Measurements from ENCODE around the gene EPHX1. TPM values are rescaled to one million over a fixed set of nuclear protein-coding genes. Genes with fewer than 3 reads are reported as not detected.

The EPHX1 gene
- total RNA-seq, 2 donors from 2014 or later = 151 to 232 TPM

DNA sequence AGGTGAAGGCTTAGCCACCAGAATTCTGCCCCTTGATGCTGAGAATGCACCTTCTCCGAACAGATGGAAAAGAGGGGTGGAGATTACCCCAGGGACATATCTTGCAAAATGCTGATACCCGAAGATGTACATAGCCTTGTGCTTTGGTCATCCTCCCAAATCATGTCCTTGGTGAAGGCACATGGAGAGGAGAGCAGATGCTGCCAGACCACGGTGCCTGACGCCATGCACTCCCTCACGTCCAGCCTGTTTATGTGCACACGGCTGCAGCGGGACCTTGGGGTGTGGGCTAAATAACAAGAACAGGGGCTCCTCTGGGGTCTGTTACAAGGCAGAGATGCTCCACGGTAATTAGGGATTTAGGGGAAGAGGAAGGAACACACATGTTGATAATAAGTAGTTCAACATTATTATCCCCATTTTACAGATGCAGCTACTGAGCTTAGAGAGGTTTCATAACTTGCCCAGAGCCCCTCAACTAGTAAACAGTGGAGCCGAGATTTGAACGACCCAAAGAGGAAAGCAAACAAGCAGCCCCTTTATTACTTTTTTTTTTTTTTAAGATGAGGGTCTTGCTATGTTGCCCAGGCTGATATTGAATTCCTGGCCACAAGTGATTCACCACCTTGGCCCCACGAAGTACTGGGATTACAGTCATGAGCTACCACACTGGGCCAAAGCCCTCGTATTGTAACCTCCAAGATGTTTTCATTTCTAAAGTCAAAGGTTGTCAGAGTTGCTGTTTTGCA, 12.9 kb downstream of the EPHX1 start:
- intact Hi-C loops (cut with DNase I) = no loop called here
- Histone ChIP-seq H3K27ac (no peak overlapping the region), H3K4me1 (replicated peaks) (peaks cover 5% of the 10 kb centered on the region), H3K9me3 (no peaks in the 10 kb centered on the region), H3K36me3 (no peaks in the 10 kb centered on the region), H3K27me3 (replicated peaks; ENCODE audit: insufficient read depth) (no peaks in the 10 kb centered on the region), H3K4me3 (no peak overlapping the region)
- TF ChIP-seq POLR2A (IDR thresholded peaks at IDR 0.05) (no peak), POLR2AphosphoS5 (IDR thresholded peaks at IDR 0.05) (no peak), CTCF (IDR thresholded peaks at IDR 0.05) (no peak)
- 82% methylated on average over 12 of the region's 12 CpGs for WGBS
- no peak for DNase-seq (ENCODE audit: low spot score)

DNA sequence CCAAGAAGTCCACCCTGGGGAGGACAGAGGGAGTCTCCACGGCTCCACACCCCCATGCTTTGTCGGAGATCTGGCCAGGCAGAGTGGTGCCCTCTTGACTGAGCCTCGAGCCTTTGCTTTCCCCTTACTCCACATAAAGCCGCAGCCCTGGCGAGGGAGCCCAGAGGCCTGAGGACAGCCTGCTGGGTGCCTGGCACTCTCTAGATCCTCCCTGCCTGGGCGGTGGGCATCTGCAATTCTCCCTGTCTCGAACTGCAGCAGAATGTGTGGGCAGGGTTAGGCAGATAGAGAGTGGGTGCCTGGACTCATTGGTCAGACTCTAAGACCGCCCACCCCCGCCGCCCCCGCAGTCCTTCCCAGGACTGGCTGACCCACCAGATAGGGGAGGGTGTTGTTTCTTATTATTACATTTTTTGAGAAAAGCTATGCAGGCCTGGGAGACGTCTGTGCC, 13.9 kb downstream of the EPHX1 start:
- Histone ChIP-seq H3K27me3 (replicated peaks; ENCODE audit: insufficient read depth) (no peaks in the 10 kb centered on the region), H3K4me3 (no peak overlapping the region), H3K4me1 (replicated peaks) (peaks cover 4% of the 10 kb centered on the region), H3K9me3 (no peaks in the 10 kb centered on the region), H3K36me3 (no peaks in the 10 kb centered on the region), H3K27ac (no peak overlapping the region)
- DNase-seq (ENCODE audit: low spot score) = no peak
- TF ChIP-seq POLR2A (IDR thresholded peaks at IDR 0.05) (no peak), POLR2AphosphoS5 (IDR thresholded peaks at IDR 0.05) (no peak), CTCF (IDR thresholded peaks at IDR 0.05) (no peak)
- 73% methylated on average over 12 of the region's 12 CpGs for WGBS
- intact Hi-C loops (cut with DNase I) = no loop called here

- no peaks in the 10 kb centered on the region for H3K27me3 ChIP-seq (replicated peaks; ENCODE audit: insufficient read depth)
- TF ChIP-seq CTCF (IDR thresholded peaks at IDR 0.05) (no peak), POLR2AphosphoS5 (IDR thresholded peaks at IDR 0.05) (no peak), POLR2A (IDR thresholded peaks at IDR 0.05) (no peak)
- H3K27ac ChIP-seq = no peak overlapping the region
- peaks cover 4% of the 10 kb centered on the region for H3K4me1 ChIP-seq (replicated peaks)
- WGBS = 87% methylated on average over 12 of the region's 12 CpGs
- no peaks in the 10 kb centered on the region for H3K36me3 ChIP-seq
- DNase-seq (ENCODE audit: low spot score) = no peak
- no peaks in the 10 kb centered on the region for H3K9me3 ChIP-seq
- H3K4me3 ChIP-seq = no peak overlapping the region
- intact Hi-C loops (cut with DNase I) = no loop called here
Measured at GRCh38 chr1:225824533-225824941, 14.6 kb downstream of the EPHX1 start.

DNA sequence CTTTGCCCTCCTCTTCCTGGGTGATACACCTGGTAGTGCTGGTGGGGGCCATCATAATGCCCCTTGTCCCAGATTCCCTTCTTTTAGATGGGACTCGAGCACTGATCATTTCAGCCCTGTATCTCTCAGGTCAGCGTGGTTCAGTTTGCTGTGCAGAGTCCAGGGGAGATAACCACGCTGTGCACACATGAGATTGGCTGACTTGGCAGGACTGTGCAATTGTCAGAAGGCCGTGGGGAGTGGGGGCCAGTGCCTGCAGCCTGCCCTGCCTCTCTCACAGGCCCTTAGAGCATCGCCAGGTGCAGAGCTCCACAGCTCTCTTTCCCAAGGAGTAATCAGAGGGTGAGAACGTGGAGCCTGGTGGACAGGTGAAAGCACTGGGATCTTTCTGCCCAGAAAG, 15.2 kb downstream of the EPHX1 start:
- no peaks in the 10 kb centered on the region for H3K27me3 ChIP-seq (replicated peaks; ENCODE audit: insufficient read depth)
- TF ChIP-seq CTCF (IDR thresholded peaks at IDR 0.05) (no peak), POLR2A (IDR thresholded peaks at IDR 0.05) (no peak), POLR2AphosphoS5 (IDR thresholded peaks at IDR 0.05) (no peak)
- intact Hi-C loops (cut with DNase I) = no loop called here
- no peaks in the 10 kb centered on the region for H3K36me3 ChIP-seq
- 60% methylated on average over 6 of the region's 6 CpGs for WGBS
- no peak overlapping the region for H3K4me3 ChIP-seq
- no peaks in the 10 kb centered on the region for H3K9me3 ChIP-seq
- no peak for DNase-seq (ENCODE audit: low spot score)
- H3K4me1 ChIP-seq (replicated peaks) = peaks cover 4% of the 10 kb centered on the region
- no peak overlapping the region for H3K27ac ChIP-seq

DNA sequence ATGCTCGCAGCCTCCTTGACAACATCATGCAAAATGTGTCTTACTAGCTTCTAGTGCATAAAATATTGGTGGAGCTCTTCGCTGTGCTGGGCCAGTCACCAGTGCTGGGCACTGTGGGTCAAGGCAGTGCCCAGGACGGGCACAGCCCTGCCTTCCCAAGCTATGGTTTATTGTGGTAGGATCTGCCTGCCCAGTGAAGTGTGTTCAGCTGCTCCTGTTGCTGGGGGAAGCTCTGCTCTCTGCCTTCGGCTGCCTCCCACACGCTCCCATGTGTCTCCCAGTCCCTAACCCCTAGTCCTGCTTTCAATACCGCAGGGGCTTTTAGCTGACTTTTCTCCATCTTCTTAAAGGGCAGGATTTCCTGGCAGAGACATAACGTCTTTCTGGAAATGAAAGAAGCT, 15.7 kb downstream of the EPHX1 start:
- Histone ChIP-seq H3K36me3 (no peaks in the 10 kb centered on the region), H3K27me3 (replicated peaks; ENCODE audit: insufficient read depth) (no peaks in the 10 kb centered on the region), H3K27ac (no peak overlapping the region), H3K4me1 (replicated peaks) (peaks cover 4% of the 10 kb centered on the region), H3K9me3 (no peaks in the 10 kb centered on the region), H3K4me3 (no peak overlapping the region)
- intact Hi-C loops (cut with DNase I) = no loop called here
- 62% methylated on average over 7 of the region's 7 CpGs for WGBS
- TF ChIP-seq POLR2A (IDR thresholded peaks at IDR 0.05) (no peak), CTCF (IDR thresholded peaks at IDR 0.05) (no peak), POLR2AphosphoS5 (IDR thresholded peaks at IDR 0.05) (no peak)
- no peak for DNase-seq (ENCODE audit: low spot score)
